Smooth muscle cell (in vitro differentiated cells): ENCODE data around the gene ABHD12. TPM values are rescaled to one million over a fixed set of nuclear protein-coding genes. Genes with fewer than 3 reads are reported as not detected.
A peak's percentile ranks its signal among the peaks of the same experiment; 100 is the strongest.

Experiments
- DNase-seq: peaks from one replicate; lab custom pipeline; 2025; ENCODE audit not compliant: unreplicated experiment; lab: John Stamatoyannopoulos, UW
- H2AFZ ChIP-seq: fragments of 200-600 bp; sonication (generic); 2 replicates; pipeline ENCODE4 v1.6.0; 2016; ENCODE audit warnings: antibody characterized with exemption, low read depth, mild to moderate bottlenecking
- H3F3A ChIP-seq: fragments of 200-600 bp; sonication (generic); 2 replicates; pipeline ENCODE4 v1.6.0; 2017; ENCODE audit warnings: antibody characterized with exemption, low read depth
- H3K27ac ChIP-seq: fragments of 200-600 bp; sonication (generic); 2 replicates; pipeline ENCODE4 v1.5.1; 2016; ENCODE audit warnings: low read depth, mild to moderate bottlenecking
- H3K27me3 ChIP-seq: fragments of 200-600 bp; sonication (generic); 2 replicates; pipeline ENCODE4 v1.6.1; 2016; ENCODE audit warnings: low read depth, mild to moderate bottlenecking
- H3K36me3 ChIP-seq: fragments of 200-600 bp; sonication (generic); 2 replicates; pipeline ENCODE4 v1.5.1; 2016; ENCODE audit warnings: low read depth
- H3K4me1 ChIP-seq: fragments of 200-600 bp; sonication (generic); 2 replicates; pipeline ENCODE4 v1.5.1; 2016; ENCODE audit warnings: low read depth
- H3K4me2 ChIP-seq: fragments of 200-600 bp; sonication (generic); 2 replicates; pipeline ENCODE4 v1.6.0; 2016; ENCODE audit warnings: mild to moderate bottlenecking
- H3K4me3 ChIP-seq: fragments of 200-600 bp; sonication (generic); 2 replicates; pipeline ENCODE4 v1.5.1; 2016; ENCODE audit warnings: mild to moderate bottlenecking
- H3K79me2 ChIP-seq: fragments of 200-600 bp; sonication (generic); 2 replicates; pipeline ENCODE4 v1.6.0; 2016; ENCODE audit warnings: low read depth, mild to moderate bottlenecking
- H3K9ac ChIP-seq: fragments of 200-600 bp; sonication (generic); 2 replicates; pipeline ENCODE4 v1.6.0; 2016; ENCODE audit warnings: low read depth
- H3K9me3 ChIP-seq: fragments of 200-600 bp; sonication (generic); replicated peaks from 2 replicates; pipeline ENCODE4 v1.5.1; 2016; ENCODE audit warnings: low read depth
- H4K20me1 ChIP-seq: fragments of 200-600 bp; sonication (generic); 2 replicates; pipeline ENCODE4 v1.6.0; 2016; ENCODE audit warnings: low read depth
- CTCF ChIP-seq: fragments of 200-600 bp; sonication (generic); IDR thresholded peaks from 2 replicates; pipeline ENCODE4 v1.5.1; 2017; ENCODE audit warnings: borderline replicate concordance, mild to moderate bottlenecking, antibody characterized with exemption; ENCODE audit not compliant: insufficient read depth, poor library complexity, severe bottlenecking
- WGBS: methylation state at CpG from one replicate; pipeline ENCODE4 v1.1.7; 2016; ENCODE audit warnings: low lambda C conversion rate; 5-methylcytosine and 5-hydroxymethylcytosine counted together
- polyA plus RNA-seq: library from polyadenylated mRNA; unstranded; fragments of >200 nt; fragmentation: Nextera tagmentation; extraction: Ambion mirVana; gene quantifications from 2 replicates; pipeline ENCODE4 v1.2.1, GENCODE V29; 2016
- total RNA-seq: library from RNA; depleted of rRNA; stranded (reverse); fragments of >200 nt; gene quantifications from 2 replicates; pipeline ENCODE4 v1.2.3, GENCODE V29; 2014

ABHD12 gene
- total and polyA plus RNA-seq, 2 experiments from 2014 or later = 18.5 to 41.8 TPM

GRCh38 chr20:25408890-25409289 is 18.3 kb upstream of the ABHD12 start:
- Histone ChIP-seq H3K27ac (no peak overlapping the region), H3F3A (no peaks in the 10 kb centered on the region), H2AFZ (no peak overlapping the region), H3K4me2 (peak overlapping the region; percentile 87), H3K4me3 (peak overlapping the region; percentile 68), H3K9ac (no peak overlapping the region), H3K9me3 (no peaks in the 10 kb centered on the region), H3K36me3 (no peaks in the 10 kb centered on the region), H3K4me1 (peaks cover 10% of the 10 kb centered on the region), H3K79me2 (peaks cover 15% of the 10 kb centered on the region), H3K27me3 (no peaks in the 10 kb centered on the region), H4K20me1 (no peaks in the 10 kb centered on the region)
- 95% methylated on average over 5 of the region's 5 CpGs for WGBS
- DNase-seq = no peak
- no peak for TF ChIP-seq CTCF

- no peaks in the 10 kb centered on the region for H3K9me3 ChIP-seq
- H4K20me1 ChIP-seq = no peaks in the 10 kb centered on the region
- no peaks in the 10 kb centered on the region for H3F3A ChIP-seq
- peak overlapping the region; percentile 63 for H3K9ac ChIP-seq
- H3K79me2 ChIP-seq = peaks cover 15% of the 10 kb centered on the region
- WGBS = 2% methylated on average over 4 of the region's 4 CpGs
- no peak overlapping the region for H3K27ac ChIP-seq
- H3K27me3 ChIP-seq = no peaks in the 10 kb centered on the region
- DNase-seq = no peak
- no peak for TF ChIP-seq CTCF
- peak overlapping the region; percentile 87 for H2AFZ ChIP-seq
- peaks cover 10% of the 10 kb centered on the region for H3K4me1 ChIP-seq
- H3K4me2 ChIP-seq = peak overlapping the region; percentile 87
- peak overlapping the region; percentile 68 for H3K4me3 ChIP-seq
- H3K36me3 ChIP-seq = no peaks in the 10 kb centered on the region
These were observed 17.5 kb upstream of the ABHD12 start for GRCh38 chr20:25408170-25408547.

- Histone ChIP-seq H3K4me2 (peak within 1 kb of the TSS; percentile 87), H3F3A (no peaks in the 10 kb centered on the region), H2AFZ (peak within 1 kb of the TSS; percentile 87), H3K36me3 (no peaks in the 10 kb centered on the region), H3K79me2 (peaks cover 15% of the 10 kb centered on the region), H4K20me1 (no peaks in the 10 kb centered on the region), H3K4me3 (peak within 1 kb of the TSS; percentile 68), H3K4me1 (peaks cover 10% of the 10 kb centered on the region), H3K9me3 (no peaks in the 10 kb centered on the region), H3K9ac (peak within 1 kb of the TSS; percentile 63), H3K27ac (no peak within 1 kb of the TSS), H3K27me3 (no peaks in the 10 kb centered on the region)
- no peak for TF ChIP-seq CTCF
- 4% methylated on average over 56 of the region's 56 CpGs for WGBS
- peak; percentile 35 for DNase-seq
These were observed 16.9 kb upstream of the ABHD12 start, which contains the start of gene GINS1 for GRCh38 chr20:25407311-25408169. Gene GINS1 (plus strand): TSS chr20:25407673. CDS start chr20:25407821, 148 bp downstream.
